Trophoblast cell (in vitro differentiated cells and primary cell): Measurements from ENCODE around the gene TUBA4A.
A peak's percentile ranks its signal among the peaks of the same experiment; 100 is the strongest.
"Not testable (repeated sequence)": the region's sequence is repeated elsewhere in the genome, so short reads cannot be mapped to it uniquely, and the experiment has no call there.

Experiments
- DNase-seq, 2 donors: peaks; one replicate each; pipeline ENCODE4 v3.0.0-alpha.2; 2016
- H2AFZ ChIP-seq: 2 replicates; pipeline ENCODE4 v1.6.1; 2013; ENCODE audit warnings: low read length, moderate library complexity, mild to moderate bottlenecking; ENCODE audit not compliant: insufficient read depth, poor library complexity
- H2AK5ac ChIP-seq: 2 replicates; pipeline ENCODE4 v1.6.1; 2013; ENCODE audit warnings: mild to moderate bottlenecking, low read length
- H2BK120ac ChIP-seq: 2 replicates; pipeline ENCODE4 v1.6.1; 2013; ENCODE audit warnings: low read length, mild to moderate bottlenecking, moderate library complexity; ENCODE audit not compliant: insufficient read depth, poor library complexity
- H2BK12ac ChIP-seq: 2 replicates; pipeline ENCODE4 v1.6.1; 2013; ENCODE audit warnings: mild to moderate bottlenecking, low read length, moderate library complexity
- H2BK5ac ChIP-seq: 2 replicates; pipeline ENCODE4 v1.6.1; 2013; ENCODE audit warnings: low read length, low read depth, moderate library complexity, mild to moderate bottlenecking; ENCODE audit not compliant: poor library complexity
- H3K14ac ChIP-seq: 2 replicates; pipeline ENCODE4 v1.6.1; 2013; ENCODE audit warnings: mild to moderate bottlenecking, low read length
- H3K18ac ChIP-seq: 2 replicates; pipeline ENCODE4 v1.6.1; 2013; ENCODE audit warnings: mild to moderate bottlenecking, low read length
- H3K23ac ChIP-seq: 2 replicates; pipeline ENCODE4 v1.6.1; 2013; ENCODE audit warnings: low read length
- H3K27ac ChIP-seq: 2 replicates; pipeline ENCODE4 v1.5.1; 2013; ENCODE audit warnings: low read depth, mild to moderate bottlenecking, inconsistent platforms, low read length, moderate library complexity
- H3K27me3 ChIP-seq: 2 replicates; pipeline ENCODE4 v1.6.1; 2013; ENCODE audit warnings: inconsistent platforms, mild to moderate bottlenecking, low read length, moderate library complexity; ENCODE audit not compliant: insufficient read depth
- H3K36me3 ChIP-seq, 2 experiments: 1 replicate in 1 of 2; 2 replicates in 1 of 2; pipeline ENCODE4 v1.6.1; 2013; ENCODE audit warnings: low read length in 2 of 2, mild to moderate bottlenecking in 2 of 2, moderate library complexity in 1 of 2; ENCODE audit not compliant: insufficient read depth in 2 of 2, control insufficient read depth in 1 of 2
- H3K4ac ChIP-seq: 2 replicates; pipeline ENCODE4 v1.6.1; 2013; ENCODE audit warnings: low read depth, mild to moderate bottlenecking, low read length, moderate library complexity
- H3K4me1 ChIP-seq, 2 experiments: 1 replicate in 1 of 2; 2 replicates in 1 of 2; pipeline ENCODE4 v1.6.1; 2013; ENCODE audit warnings: low read length in 2 of 2, mild to moderate bottlenecking in 2 of 2, moderate library complexity in 1 of 2; ENCODE audit not compliant: insufficient read depth in 2 of 2, control insufficient read depth in 1 of 2
- H3K4me2 ChIP-seq: 2 replicates; pipeline ENCODE4 v1.6.1; 2013; ENCODE audit warnings: inconsistent platforms, mild to moderate bottlenecking, low read length, moderate library complexity
- H3K4me3 ChIP-seq: 2 replicates; pipeline ENCODE4 v1.5.1; 2013; ENCODE audit warnings: mild to moderate bottlenecking, low read depth, low read length, inconsistent platforms
- H3K79me1 ChIP-seq: one replicate; pipeline ENCODE4 v1.6.1; 2013; ENCODE audit warnings: low read length
- H3K79me2 ChIP-seq: 2 replicates; pipeline ENCODE4 v1.6.1; 2013; ENCODE audit warnings: low read length, mild to moderate bottlenecking; ENCODE audit not compliant: control insufficient read depth, insufficient read depth, poor library complexity
- H3K9ac ChIP-seq: 2 replicates; pipeline ENCODE4 v1.6.1; 2013; ENCODE audit warnings: mild to moderate bottlenecking, low read length
- H3K9me3 ChIP-seq: 2 replicates; pipeline ENCODE4 v1.6.1; 2013; ENCODE audit warnings: low read depth, mild to moderate bottlenecking, control low read depth, inconsistent platforms, low read length; ENCODE audit not compliant: insufficient read depth
- H4K12ac ChIP-seq: 2 replicates; pipeline ENCODE4 v1.6.1; 2013; ENCODE audit warnings: low read depth, mild to moderate bottlenecking, low read length, moderate library complexity
- H4K8ac ChIP-seq: 2 replicates; pipeline ENCODE4 v1.6.1; 2013; ENCODE audit warnings: low read depth, mild to moderate bottlenecking, low read length, moderate library complexity
- H4K91ac ChIP-seq: one replicate; pipeline ENCODE4 v1.6.1; 2013; ENCODE audit warnings: low read depth, mild to moderate bottlenecking, low read length, moderate library complexity
- WGBS: extraction: QIAGEN DNeasy Blood & Tissue Kit; methylation state at CpG from one replicate; pipeline ENCODE4 v1.1.7; 2013; ENCODE audit warnings: missing lambda C conversion rate; ENCODE audit not compliant: insufficient read length, insufficient coverage; ENCODE audit errors: extremely low coverage; 5-methylcytosine and 5-hydroxymethylcytosine counted together

Gene TUBA4A

DNA sequence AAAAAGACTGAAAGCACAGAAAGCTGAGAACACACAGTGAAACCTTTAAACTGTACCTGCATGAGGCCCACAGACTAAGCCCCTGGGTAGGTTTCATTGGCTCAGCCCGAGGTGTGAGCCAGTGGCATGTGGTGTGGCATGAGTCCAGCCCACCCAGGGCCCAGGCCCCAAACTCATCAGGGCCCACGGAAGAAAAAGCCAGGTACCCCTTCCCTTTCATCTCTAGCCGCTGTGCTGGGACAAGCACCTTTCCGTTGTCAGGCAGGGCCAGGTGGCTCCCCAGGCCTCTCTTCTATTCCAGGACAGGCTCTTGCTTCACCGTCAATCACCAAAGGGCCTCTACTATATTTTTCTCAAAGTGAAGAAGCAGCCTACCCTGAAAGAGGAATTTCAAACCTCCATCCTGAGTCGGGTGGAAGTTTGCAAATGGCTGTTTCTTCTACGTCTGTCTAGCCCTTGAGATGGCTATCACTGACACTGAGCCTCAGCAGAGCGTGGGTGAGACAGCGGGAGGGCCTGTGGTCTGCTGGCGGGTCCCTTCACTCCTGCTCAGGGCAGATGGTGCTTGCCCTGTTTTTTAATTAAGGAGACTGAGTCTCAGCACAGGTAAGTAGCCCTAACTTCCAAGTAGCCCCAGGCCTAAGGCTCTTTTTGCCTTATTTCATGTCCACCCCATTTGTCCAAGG is 34.0 kb upstream of the TUBA4A start:
- H4K12ac ChIP-seq = no peak overlapping the region
- H4K91ac ChIP-seq = peak overlapping the region; percentile 33
- no peak overlapping the region for H3K14ac ChIP-seq
- peak overlapping the region; percentile 18 for H2BK5ac ChIP-seq
- H3K4me2 ChIP-seq = no peak overlapping the region
- no peak overlapping the region for H2AK5ac ChIP-seq
- no peak overlapping the region for H2AFZ ChIP-seq
- no peak overlapping the region for H3K9ac ChIP-seq
- WGBS = no CpG with 5 or more reads among the region's 10 CpGs
- H3K9me3 ChIP-seq = no peaks in the 10 kb centered on the region
- peaks cover 14 to 20% of the 10 kb centered on the region in 2 experiments for H3K4me1 ChIP-seq
- H3K36me3 ChIP-seq = peaks cover 23 to 33% of the 10 kb centered on the region in 2 experiments
- no peak overlapping the region for H3K23ac ChIP-seq
- H3K18ac ChIP-seq = no peak overlapping the region
- H2BK12ac ChIP-seq = no peak overlapping the region
- peaks cover 3% of the 10 kb centered on the region for H3K79me2 ChIP-seq
- peak overlapping the region; percentile 35 for H2BK120ac ChIP-seq
- H3K27me3 ChIP-seq = no peaks in the 10 kb centered on the region
- peak overlapping the region; percentile 78 for H3K27ac ChIP-seq
- no peak overlapping the region for H3K4ac ChIP-seq
- H3K4me3 ChIP-seq = no peak overlapping the region
- no peak for DNase-seq
- H4K8ac ChIP-seq = no peak overlapping the region
- H3K79me1 ChIP-seq = peaks cover 11% of the 10 kb centered on the region

DNA sequence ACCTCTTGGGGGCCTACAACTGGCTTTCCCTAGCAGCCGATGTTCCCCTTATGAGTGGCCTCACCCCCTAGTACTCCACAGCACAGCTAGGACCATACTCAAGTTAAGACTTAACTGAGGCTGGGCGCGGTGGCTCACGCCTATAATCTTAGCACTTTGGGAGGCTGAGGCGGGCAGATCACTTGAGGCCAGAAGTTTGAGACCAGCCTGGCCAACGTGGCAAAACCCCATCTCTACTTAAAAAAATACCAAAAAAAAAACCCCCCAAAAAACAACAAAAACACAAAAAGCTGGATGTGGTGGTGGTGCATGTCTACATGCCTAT is 33.4 kb upstream of the TUBA4A start:
- H3K4me3 ChIP-seq, DNase-seq, H3K9ac ChIP-seq, H2AFZ ChIP-seq, H3K79me2 ChIP-seq, H4K12ac ChIP-seq, H3K4ac ChIP-seq, H3K23ac ChIP-seq, H2AK5ac ChIP-seq, H2BK5ac ChIP-seq, H3K18ac ChIP-seq, H3K27me3 ChIP-seq, H4K8ac ChIP-seq, H3K4me2 ChIP-seq, H3K9me3 ChIP-seq: not testable (repeated sequence)
- peaks cover 24 to 36% of the 10 kb centered on the region in 2 experiments for H3K36me3 ChIP-seq
- peaks cover 14 to 20% of the 10 kb centered on the region in 2 experiments for H3K4me1 ChIP-seq
- peak overlapping the region; percentile 66 for H4K91ac ChIP-seq
- H3K79me1 ChIP-seq = peaks cover 11% of the 10 kb centered on the region
- peak overlapping the region; percentile 6 for H3K14ac ChIP-seq
- H2BK12ac ChIP-seq = peak overlapping the region; percentile 37
- WGBS = no CpG with 5 or more reads among the region's 6 CpGs
- H3K27ac ChIP-seq = peak overlapping the region; percentile 78
- peak overlapping the region; percentile 13 for H2BK120ac ChIP-seq

DNA sequence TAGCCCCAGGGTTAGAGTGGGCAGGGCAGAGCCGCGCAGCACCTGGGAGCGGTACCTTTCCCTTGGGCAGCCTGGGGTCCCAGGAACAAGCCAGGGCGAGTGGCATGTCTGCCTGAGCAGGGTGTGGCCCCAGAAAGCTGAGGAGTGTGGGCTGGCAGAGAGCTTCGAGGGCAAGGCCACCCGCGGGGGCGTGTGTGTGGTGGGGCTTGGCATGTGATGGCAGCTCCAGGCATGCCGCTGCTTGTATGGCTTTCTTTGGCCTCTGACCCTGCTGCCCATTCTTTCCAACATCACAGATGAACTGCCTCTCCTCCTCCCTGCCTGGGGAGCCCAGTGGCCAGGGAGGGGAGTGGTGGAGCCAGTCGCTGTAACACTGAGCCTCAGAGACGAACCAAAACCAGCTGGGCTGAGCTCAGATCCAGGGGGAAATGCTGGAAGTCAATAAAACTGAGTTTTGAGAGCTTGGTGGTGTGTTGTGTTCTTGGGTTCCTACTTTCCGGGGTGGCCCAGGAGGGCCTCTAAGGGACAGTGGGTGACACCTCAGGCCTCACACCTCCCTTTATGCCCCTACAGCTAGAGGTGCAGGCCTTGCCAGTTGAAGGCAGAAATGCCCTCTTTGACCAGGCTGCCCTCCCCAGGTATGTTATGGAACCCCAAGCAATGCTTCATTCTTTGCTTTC is 32.9 kb upstream of the TUBA4A start:
- peak overlapping the region; percentile 34 for H3K4ac ChIP-seq
- peak overlapping the region; percentile 23 for H2AFZ ChIP-seq
- peak overlapping the region; percentile 13 for H2BK120ac ChIP-seq
- peak overlapping the region; percentile 85 for H2AK5ac ChIP-seq
- H3K4me1 ChIP-seq = peaks cover 14 to 20% of the 10 kb centered on the region in 2 experiments
- peak overlapping the region; percentile 28 for H4K12ac ChIP-seq
- no peaks in the 10 kb centered on the region for H3K9me3 ChIP-seq
- H3K27ac ChIP-seq = peak overlapping the region; percentile 49
- peaks cover 3% of the 10 kb centered on the region for H3K79me2 ChIP-seq
- no peaks in the 10 kb centered on the region for H3K27me3 ChIP-seq
- DNase-seq = no peak
- no CpG with 5 or more reads among the region's 12 CpGs for WGBS
- peak overlapping the region; percentile 63 for H3K14ac ChIP-seq
- peaks cover 11% of the 10 kb centered on the region for H3K79me1 ChIP-seq
- peak overlapping the region; percentile 66 for H4K91ac ChIP-seq
- H3K36me3 ChIP-seq = peaks cover 29 to 41% of the 10 kb centered on the region in 2 experiments
- H2BK12ac ChIP-seq = peak overlapping the region; percentile 37
- H3K9ac ChIP-seq = no peak overlapping the region
- no peak overlapping the region for H3K4me2 ChIP-seq
- H3K23ac ChIP-seq = no peak overlapping the region
- peak overlapping the region; percentile 58 for H2BK5ac ChIP-seq
- H4K8ac ChIP-seq = peak overlapping the region; percentile 61
- peak overlapping the region; percentile 48 for H3K18ac ChIP-seq
- no peak overlapping the region for H3K4me3 ChIP-seq

DNA sequence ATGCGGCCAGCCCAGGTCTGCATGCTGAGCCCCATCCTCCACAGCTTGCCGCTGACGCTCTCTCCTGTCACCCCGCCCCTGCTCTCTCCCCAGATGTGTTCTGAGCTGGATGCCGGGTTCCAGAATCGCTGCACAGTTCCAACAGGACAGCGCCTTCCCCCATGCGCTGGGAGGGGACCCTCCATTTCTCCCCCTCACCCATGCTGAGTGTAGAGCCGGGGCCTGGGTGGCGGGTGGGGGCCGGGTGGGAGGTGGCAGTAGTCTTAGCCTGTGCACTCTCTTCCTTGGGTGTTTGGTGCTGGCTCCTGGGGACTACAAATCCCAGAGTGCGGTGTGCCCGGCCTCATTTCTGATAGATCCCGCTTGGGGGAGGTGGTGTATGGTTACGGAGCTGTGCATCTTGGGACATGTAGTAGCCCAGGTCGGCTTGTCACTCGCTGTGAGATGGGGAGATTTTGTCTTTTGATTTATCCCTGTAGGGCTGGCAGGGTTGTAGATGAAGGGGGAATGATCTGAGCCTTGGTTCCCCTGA is 32.2 kb upstream of the TUBA4A start:
- H2AK5ac ChIP-seq = no peak overlapping the region
- H3K79me1 ChIP-seq = peaks cover 11% of the 10 kb centered on the region
- H4K91ac ChIP-seq = peak overlapping the region; percentile 66
- H3K4me2 ChIP-seq = no peak overlapping the region
- no peak overlapping the region for H2BK120ac ChIP-seq
- H3K4me1 ChIP-seq = peaks cover 14 to 20% of the 10 kb centered on the region in 2 experiments
- H4K12ac ChIP-seq = peak overlapping the region; percentile 28
- H3K79me2 ChIP-seq = peaks cover 3% of the 10 kb centered on the region
- no peaks in the 10 kb centered on the region for H3K9me3 ChIP-seq
- peaks cover 33 to 46% of the 10 kb centered on the region in 2 experiments for H3K36me3 ChIP-seq
- H3K18ac ChIP-seq = no peak overlapping the region
- peak overlapping the region; percentile 58 for H2BK5ac ChIP-seq
- H2BK12ac ChIP-seq = no peak overlapping the region
- H3K4ac ChIP-seq = no peak overlapping the region
- no peaks in the 10 kb centered on the region for H3K27me3 ChIP-seq
- H4K8ac ChIP-seq = peak overlapping the region; percentile 61
- DNase-seq = no peak
- H2AFZ ChIP-seq = no peak overlapping the region
- no peak overlapping the region for H3K4me3 ChIP-seq
- H3K23ac ChIP-seq = no peak overlapping the region
- H3K14ac ChIP-seq = peak overlapping the region; percentile 63
- no peak overlapping the region for H3K9ac ChIP-seq
- no CpG with 5 or more reads among the region's 17 CpGs for WGBS
- peak overlapping the region; percentile 49 for H3K27ac ChIP-seq
